B cell (primary cell): Measurements from ENCODE around the gene RIPK3. TPM values are rescaled to one million over a fixed set of nuclear protein-coding genes. Genes with fewer than 3 reads are reported as not detected.

Experiments
- ATAC-seq: fragments of 200-7000 bp; cut with Tn5 transposase; one replicate; pipeline ENCODE4 v1.10.0; 2021; ENCODE audit warnings: low read depth, mild to moderate bottlenecking, moderate number of reproducible peaks, moderate library complexity
- CTCF ChIA-PET: fragments of 350-600 bp; sonication (Branson Sonifier 250); formaldehyde crosslinking; loops from one replicate; lab custom pipeline; 2021; ENCODE audit warnings: antibody characterized with exemption, inconsistent platforms; lab: Charles Lee
- POLR2A ChIA-PET: fragments of 350-600 bp; sonication (Branson Sonifier 250); formaldehyde crosslinking; loops from one replicate; lab custom pipeline; 2021; ENCODE audit warnings: antibody characterized with exemption; lab: Charles Lee
- DNase-seq: peaks from one replicate; pipeline ENCODE4 v3.0.0; 2013
- H2AFZ ChIP-seq: 2 replicates; pipeline ENCODE4 v1.6.1; 2012; ENCODE audit warnings: mild to moderate bottlenecking, low read depth, low read length; ENCODE audit not compliant: insufficient read depth, poor library complexity, severe bottlenecking
- H3K27ac ChIP-seq, 2 donors: 1 replicate in 1 of 2; 2 replicates in 1 of 2; pipeline ENCODE4 v1.5.1; 2012 to 2013; ENCODE audit warnings: low read length in 2 of 2, mild to moderate bottlenecking in 2 of 2, moderate library complexity in 1 of 2
- H3K27me3 ChIP-seq, 4 experiments: fragments of 200-600 bp in 1 of 4; sonication (generic) in 1 of 4; replicated peaks in 1 of 4; 1 replicate in 2 of 4; 2 replicates in 2 of 4; pipeline versions ENCODE4 v1.6.1 to v1.7.0; 2013 to 2016; ENCODE audit warnings: low read length in 3 of 4, mild to moderate bottlenecking in 2 of 4, mixed read lengths in 1 of 4, moderate library complexity in 1 of 4; ENCODE audit not compliant: insufficient read depth in 4 of 4, control insufficient read depth in 3 of 4; ENCODE audit errors: control extremely low read depth in 1 of 4
- H3K36me3 ChIP-seq, 2 experiments: replicated peaks in 1 of 2; 1 replicate in 1 of 2; 2 replicates in 1 of 2; pipeline versions ENCODE4 v1.6.1 to v1.7.1; 2013; ENCODE audit warnings: low read length in 1 of 2; ENCODE audit not compliant: insufficient read depth in 2 of 2, control insufficient read depth in 1 of 2; ENCODE audit errors: control extremely low read depth in 1 of 2, extremely low read depth in 1 of 2
- H3K4me1 ChIP-seq, 2 donors: fragments of 200-600 bp in 1 of 2; sonication (generic) in 1 of 2; 1 replicate in 1 of 2; 2 replicates in 1 of 2; pipeline versions ENCODE4 v1.5.1 to v1.6.1; 2013 to 2017; ENCODE audit warnings: low read length in 2 of 2; ENCODE audit not compliant: control insufficient read depth in 2 of 2, insufficient read depth in 2 of 2
- H3K4me2 ChIP-seq: replicated peaks from 2 replicates; pipeline ENCODE3; 2012; ENCODE audit warnings: mild to moderate bottlenecking, low read depth, low read length; ENCODE audit not compliant: poor library complexity, severe bottlenecking
- H3K4me3 ChIP-seq, 5 experiments: fragments of 200-600 bp in 1 of 5; sonication (generic) in 1 of 5; 1 replicate in 3 of 5; 2 replicates in 2 of 5; pipeline versions ENCODE4 v1.5.1 to v1.7.0; 2011 to 2016; ENCODE audit warnings: low read length in 4 of 5, mild to moderate bottlenecking in 4 of 5, low read depth in 2 of 5, control low read depth in 1 of 5, moderate library complexity in 1 of 5; ENCODE audit not compliant: insufficient read depth in 1 of 5; ENCODE audit errors: control extremely low read depth in 1 of 5, extremely low read depth in 1 of 5
- H3K79me2 ChIP-seq: fragments of 200-600 bp; sonication (generic); one replicate; pipeline ENCODE4 v1.6.0; 2016; ENCODE audit warnings: low read length; ENCODE audit not compliant: control insufficient read depth, insufficient read depth
- H3K9ac ChIP-seq: fragments of 200-600 bp; sonication (generic); 2 replicates; pipeline ENCODE4 v1.6.1; 2017; ENCODE audit warnings: mild to moderate bottlenecking, low read length, moderate library complexity
- H3K9me3 ChIP-seq, 3 donors: one replicate each; pipeline versions ENCODE4 v1.6.1 to v1.7.1; 2013; ENCODE audit warnings: low read length in 2 of 3; ENCODE audit not compliant: control insufficient read depth in 2 of 3, insufficient read depth in 1 of 3; ENCODE audit errors: control extremely low read depth in 1 of 3
- H4K20me1 ChIP-seq: 2 replicates; pipeline ENCODE4 v1.6.0; 2012; ENCODE audit warnings: mild to moderate bottlenecking, low read length; ENCODE audit not compliant: insufficient read depth, control insufficient read depth, poor library complexity, severe bottlenecking
- H3K27ac Mint-ChIP-seq: one replicate; pipeline ENCODE4 v1.8.0; 2021; ENCODE audit warnings: mixed read lengths
- H3K27me3 Mint-ChIP-seq: one replicate; pipeline ENCODE4 v1.8.0; 2021; ENCODE audit warnings: mixed read lengths
- H3K4me1 Mint-ChIP-seq: one replicate; pipeline ENCODE4 v1.8.0; 2021; ENCODE audit warnings: mixed read lengths
- H3K4me3 Mint-ChIP-seq: one replicate; pipeline ENCODE4 v1.8.0; 2021; ENCODE audit warnings: mixed read lengths
- H3K9me3 Mint-ChIP-seq: one replicate; pipeline ENCODE4 v1.8.0; 2022; ENCODE audit warnings: mixed read lengths; ENCODE audit not compliant: insufficient read depth
- CTCF ChIP-seq: fragments of 200-600 bp; IDR thresholded peaks from one replicate; pipeline ENCODE4 v1.8.0; 2022; ENCODE audit warnings: antibody characterized with exemption, mild to moderate bottlenecking
- EZH2 ChIP-seq: IDR thresholded peaks from 2 replicates; pipeline ENCODE4 v1.6.1; 2012; ENCODE audit warnings: borderline replicate concordance, low read depth, mild to moderate bottlenecking, moderate library complexity, low read length; ENCODE audit not compliant: insufficient read depth, poor library complexity, severe bottlenecking
- WGBS: methylation state at CpG from one replicate; pipeline ENCODE4 v1.1.5; 2013; ENCODE audit warnings: missing lambda C conversion rate; ENCODE audit not compliant: insufficient coverage; 5-methylcytosine and 5-hydroxymethylcytosine counted together
- intact Hi-C: fragments of 100-400 bp; cut with micrococcal nuclease; formaldehyde crosslinking; loops from one replicate; pipeline ENCODE4 v1.10.0; 2022
- polyA plus RNA-seq: library from polyadenylated mRNA; depleted of rRNA; stranded (reverse); fragments of >200 nt; gene quantifications from 2 replicates; pipeline ENCODE4 v1.2.3, GENCODE V29; 2012
- total RNA-seq, 2 donors: library from RNA; stranded (reverse); fragments of 120-200 nt in 1 of 2; gene quantifications; 1 replicate in 1 of 2; 2 replicates in 1 of 2; pipeline versions ENCODE4 v1.2.3 to v1.2.4, GENCODE V29; 2013 to 2022

RIPK3 gene
- total and polyA plus RNA-seq, 2 donors (not counting 1 experiment from before 2014, with no cell fraction given): 65.5 to 77.6 TPM

- no peak overlapping the region for H3K9ac ChIP-seq
- no peak overlapping the region for H3K4me2 ChIP-seq
- no peaks in the 10 kb centered on the region for H3K4me1 ChIP-seq
- no peak for DNase-seq
- H3K27me3 Mint-ChIP-seq: peaks cover 45% of the 10 kb centered on the region
- no peak overlapping the region for H3K27ac ChIP-seq
- ChIA-PET CTCF (no interaction called here), POLR2A (interaction anchor here (0.6 kb wide), 1 partner anchor 242 kb away, joined by 5 read pairs; no protein-coding TSS in a partner anchor)
- peaks cover 0 to 32% (median 12%) of the 10 kb centered on the region in 4 experiments for H3K27me3 ChIP-seq
- no peaks in the 10 kb centered on the region for H3K9me3 ChIP-seq
- H3K27ac Mint-ChIP-seq: no peak overlapping the region
- no peak for TF ChIP-seq CTCF
- no peak for TF ChIP-seq EZH2
- 42% methylated on average over 2 of the region's 5 CpGs for WGBS
- no peaks in the 10 kb centered on the region for H4K20me1 ChIP-seq
- H3K36me3 ChIP-seq: no peaks in the 10 kb centered on the region
- H3K4me1 Mint-ChIP-seq: no peaks in the 10 kb centered on the region
- no peak overlapping the region for H2AFZ ChIP-seq
- no peak overlapping the region for H3K4me3 ChIP-seq
- no peaks in the 10 kb centered on the region for H3K79me2 ChIP-seq
- intact Hi-C loops: no loop called here
- no peak overlapping the region for H3K4me3 Mint-ChIP-seq
- no peaks in the 10 kb centered on the region for H3K9me3 Mint-ChIP-seq
- ATAC-seq: no peak
Observed at GRCh38 chr14:24353559-24354481, 14.0 kb upstream of the RIPK3 start.

GRCh38 chr14:24351517-24351916, 11.7 kb upstream of the RIPK3 start:
- Mint-ChIP-seq H3K27ac (no peak overlapping the region), H3K9me3 (no peaks in the 10 kb centered on the region), H3K27me3 (peaks cover 53% of the 10 kb centered on the region), H3K4me3 (no peak overlapping the region), H3K4me1 (no peaks in the 10 kb centered on the region)
- Histone ChIP-seq H3K9ac (no peak overlapping the region), H3K9me3 (no peaks in the 10 kb centered on the region), H3K36me3 (no peaks in the 10 kb centered on the region), H3K4me3 (no peak overlapping the region), H3K27me3 (peaks cover 0 to 32% (median 11%) of the 10 kb centered on the region in 4 experiments), H2AFZ (no peak overlapping the region), H3K4me2 (no peak overlapping the region), H3K27ac (no peak overlapping the region), H4K20me1 (no peaks in the 10 kb centered on the region), H3K79me2 (no peaks in the 10 kb centered on the region), H3K4me1 (no peaks in the 10 kb centered on the region)
- WGBS: 56% methylated on average over 4 of the region's 4 CpGs
- ChIA-PET POLR2A (no interaction called here), CTCF (interaction anchor here (0.6 to 0.8 kb wide), 4 partner anchors 63 to 137 kb away, joined by 3 read pairs; no protein-coding TSS in a partner anchor)
- intact Hi-C loops: no loop called here
- ATAC-seq: no peak
- DNase-seq: no peak
- TF ChIP-seq EZH2 (no peak), CTCF (no peak)
